Suprapubic skin (tissue), 4 donors: ENCODE results near the gene GPD2. TPM values are rescaled to one million over a fixed set of nuclear protein-coding genes. Genes with fewer than 3 reads are reported as not detected.

Experiments used
- DNase-seq, 2 donors: peaks; one replicate each; pipeline ENCODE4 v3.0.0-alpha.2; 2019; ENCODE audit warnings: low spot score in 2 of 2
- H3K27ac ChIP-seq: fragments of 200-600 bp; sonication (generic); one replicate; pipeline ENCODE4 v1.5.1; 2019
- H3K27me3 ChIP-seq: fragments of 200-600 bp; sonication (generic); one replicate; pipeline ENCODE4 v1.5.1; 2019
- H3K36me3 ChIP-seq: fragments of 200-600 bp; sonication (generic); one replicate; pipeline ENCODE4 v1.5.1; 2019
- H3K4me1 ChIP-seq: fragments of 200-600 bp; sonication (generic); one replicate; pipeline ENCODE4 v1.5.1; 2019
- H3K4me3 ChIP-seq: fragments of 200-600 bp; sonication (generic); one replicate; pipeline ENCODE4 v1.5.1; 2019; ENCODE audit warnings: mild to moderate bottlenecking
- H3K9me3 ChIP-seq: fragments of 200-600 bp; sonication (generic); one replicate; pipeline ENCODE4 v1.5.1; 2019
- CTCF ChIP-seq, 2 donors: fragments of 200-600 bp in 1 of 2; fragments of 450-650 bp in 1 of 2; sonication (generic) in 1 of 2; IDR thresholded peaks; one replicate each; pipeline ENCODE4 v1.5.1; 2016 to 2019; ENCODE audit warnings: antibody characterized with exemption in 2 of 2, mild to moderate bottlenecking in 1 of 2, moderate library complexity in 1 of 2
- EP300 ChIP-seq: sonication (generic); formaldehyde crosslinking; IDR thresholded peaks from one replicate; pipeline ENCODE4 v1.6.1; 2017; ENCODE audit warnings: antibody characterized with exemption
- POLR2A ChIP-seq, 2 donors: fragments of 450-650 bp; IDR thresholded peaks; one replicate each; pipeline ENCODE4 v1.6.1; 2017; ENCODE audit warnings: antibody characterized with exemption in 2 of 2, mild to moderate bottlenecking in 2 of 2, moderate library complexity in 2 of 2
- POLR2AphosphoS5 ChIP-seq, 3 donors: sonication (generic); formaldehyde crosslinking; IDR thresholded peaks; one replicate each; pipeline ENCODE4 v1.6.1; 2017; ENCODE audit warnings: antibody characterized with exemption in 3 of 3
- WGBS: methylation state at CpG from one replicate; pipeline ENCODE4 v1.1.5; 2018; 5-methylcytosine and 5-hydroxymethylcytosine counted together
- total RNA-seq, 4 donors: library from RNA; depleted of rRNA; stranded (reverse); fragments of >200 nt; gene quantifications; one replicate each; pipeline ENCODE4 v1.1.0, GENCODE V29; 2016

Gene GPD2
- total RNA-seq, 4 donors from 2014 or later = 34.7 to 77.5 (median 50.3) TPM

GRCh38 chr2:156539086-156539860 lies 103.1 kb downstream of the GPD2 start:
- H3K4me3 ChIP-seq = no peak overlapping the region
- no peaks in the 10 kb centered on the region for H3K9me3 ChIP-seq
- 86% methylated on average over 4 of the region's 4 CpGs for WGBS
- TF ChIP-seq EP300 (no peak), POLR2AphosphoS5 (IDR thresholded peaks at IDR 0.05) (no peak), POLR2A (IDR thresholded peaks at IDR 0.05) (no peak), CTCF (IDR thresholded peaks at IDR 0.05) (no peak)
- H3K27ac ChIP-seq = no peak overlapping the region
- DNase-seq = no peak
- H3K27me3 ChIP-seq = no peaks in the 10 kb centered on the region
- no peaks in the 10 kb centered on the region for H3K36me3 ChIP-seq
- H3K4me1 ChIP-seq = peaks cover 30% of the 10 kb centered on the region

- peaks cover 26% of the 10 kb centered on the region for H3K4me1 ChIP-seq
- H3K36me3 ChIP-seq = no peaks in the 10 kb centered on the region
- TF ChIP-seq POLR2AphosphoS5 (IDR thresholded peaks at IDR 0.05) = no peak
- TF ChIP-seq POLR2A (IDR thresholded peaks at IDR 0.05) = no peak
- no peak for TF ChIP-seq CTCF (IDR thresholded peaks at IDR 0.05)
- TF ChIP-seq EP300 = no peak
- H3K9me3 ChIP-seq = no peaks in the 10 kb centered on the region
- no peak overlapping the region for H3K27ac ChIP-seq
- DNase-seq = no peak
- WGBS = 15% methylated on average over 1 of the region's 1 CpG
- no peak overlapping the region for H3K4me3 ChIP-seq
- H3K27me3 ChIP-seq = no peaks in the 10 kb centered on the region
Observed at GRCh38 chr2:156540706-156541105, 104.5 kb downstream of the GPD2 start.

GRCh38 chr2:156541229-156541628 lies 105.0 kb downstream of the GPD2 start:
- peaks cover 21% of the 10 kb centered on the region for H3K4me1 ChIP-seq
- no peak overlapping the region for H3K27ac ChIP-seq
- H3K36me3 ChIP-seq = no peaks in the 10 kb centered on the region
- no peak for DNase-seq
- no peaks in the 10 kb centered on the region for H3K9me3 ChIP-seq
- no peaks in the 10 kb centered on the region for H3K27me3 ChIP-seq
- TF ChIP-seq CTCF (IDR thresholded peaks at IDR 0.05) (no peak), EP300 (no peak), POLR2AphosphoS5 (IDR thresholded peaks at IDR 0.05) (no peak), POLR2A (IDR thresholded peaks at IDR 0.05) (no peak)
- H3K4me3 ChIP-seq = no peak overlapping the region

GRCh38 chr2:156541706-156542105 lies 105.5 kb downstream of the GPD2 start:
- DNase-seq = no peak
- no peaks in the 10 kb centered on the region for H3K9me3 ChIP-seq
- peaks cover 17% of the 10 kb centered on the region for H3K4me1 ChIP-seq
- no peak overlapping the region for H3K4me3 ChIP-seq
- no peaks in the 10 kb centered on the region for H3K27me3 ChIP-seq
- no peak overlapping the region for H3K27ac ChIP-seq
- no peaks in the 10 kb centered on the region for H3K36me3 ChIP-seq
- 56% methylated on average over 2 of the region's 2 CpGs for WGBS
- TF ChIP-seq CTCF (IDR thresholded peaks at IDR 0.05) (no peak), POLR2A (IDR thresholded peaks at IDR 0.05) (no peak), EP300 (no peak)

- WGBS = 72% methylated on average over 3 of the region's 3 CpGs
- no peak for DNase-seq
- TF ChIP-seq CTCF (IDR thresholded peaks at IDR 0.05) (no peak), POLR2A (IDR thresholded peaks at IDR 0.05) (no peak), EP300 (no peak), POLR2AphosphoS5 (IDR thresholded peaks at IDR 0.05) (no peak)
- Histone ChIP-seq H3K4me1 (no peaks in the 10 kb centered on the region), H3K27me3 (no peaks in the 10 kb centered on the region), H3K9me3 (no peaks in the 10 kb centered on the region), H3K27ac (no peak overlapping the region), H3K36me3 (peaks cover 5% of the 10 kb centered on the region), H3K4me3 (no peak overlapping the region)
Observed at GRCh38 chr2:156548413-156548812, 112.2 kb downstream of the GPD2 start.
